HUES64 (cell line): ENCODE measurements around the gene CROCC. TPM values are rescaled to one million over a fixed set of nuclear protein-coding genes. Genes with fewer than 3 reads are reported as not detected.
"Not testable (repeated sequence)": the region's sequence is repeated elsewhere in the genome, so short reads cannot be mapped to it uniquely, and the experiment has no call there.

Experiments used
- H3K27ac ChIP-seq: 2 replicates; pipeline ENCODE4 v1.7.0; 2013; ENCODE audit warnings: low read depth, low read length, inconsistent platforms
- H3K27me3 ChIP-seq: 2 replicates; pipeline ENCODE4 v1.6.1; 2013; ENCODE audit warnings: mild to moderate bottlenecking, low read length; ENCODE audit not compliant: insufficient read depth
- H3K36me3 ChIP-seq: 2 replicates; pipeline ENCODE4 v1.6.1; 2013; ENCODE audit warnings: mild to moderate bottlenecking, low read length; ENCODE audit not compliant: insufficient read depth
- H3K4me1 ChIP-seq: 2 replicates; pipeline ENCODE4 v1.6.1; 2013; ENCODE audit warnings: mild to moderate bottlenecking, low read length, moderate library complexity; ENCODE audit not compliant: insufficient read depth
- H3K4me3 ChIP-seq: 2 replicates; pipeline ENCODE4 v1.5.1; 2013; ENCODE audit warnings: mild to moderate bottlenecking, low read length, moderate library complexity
- H3K9ac ChIP-seq: 2 replicates; pipeline ENCODE4 v1.6.1; 2013; ENCODE audit warnings: mild to moderate bottlenecking, low read depth, low read length
- H3K9me3 ChIP-seq: 2 replicates; pipeline ENCODE4 v1.6.1; 2013; ENCODE audit warnings: low read depth, low read length; ENCODE audit not compliant: insufficient read depth
- WGBS: fragments of 150-250, 120-280 bp; methylation state at CpG from one replicate; pipeline ENCODE4 v1.1.7; 2013; ENCODE audit warnings: missing lambda C conversion rate; 5-methylcytosine and 5-hydroxymethylcytosine counted together
- polyA plus RNA-seq, 2 experiments: library from polyadenylated mRNA; stranded (reverse); fragments of 50-300 nt; gene quantifications; one replicate each; pipeline ENCODE4 v1.2.3, GENCODE V29; 2013

CROCC gene, protein sequence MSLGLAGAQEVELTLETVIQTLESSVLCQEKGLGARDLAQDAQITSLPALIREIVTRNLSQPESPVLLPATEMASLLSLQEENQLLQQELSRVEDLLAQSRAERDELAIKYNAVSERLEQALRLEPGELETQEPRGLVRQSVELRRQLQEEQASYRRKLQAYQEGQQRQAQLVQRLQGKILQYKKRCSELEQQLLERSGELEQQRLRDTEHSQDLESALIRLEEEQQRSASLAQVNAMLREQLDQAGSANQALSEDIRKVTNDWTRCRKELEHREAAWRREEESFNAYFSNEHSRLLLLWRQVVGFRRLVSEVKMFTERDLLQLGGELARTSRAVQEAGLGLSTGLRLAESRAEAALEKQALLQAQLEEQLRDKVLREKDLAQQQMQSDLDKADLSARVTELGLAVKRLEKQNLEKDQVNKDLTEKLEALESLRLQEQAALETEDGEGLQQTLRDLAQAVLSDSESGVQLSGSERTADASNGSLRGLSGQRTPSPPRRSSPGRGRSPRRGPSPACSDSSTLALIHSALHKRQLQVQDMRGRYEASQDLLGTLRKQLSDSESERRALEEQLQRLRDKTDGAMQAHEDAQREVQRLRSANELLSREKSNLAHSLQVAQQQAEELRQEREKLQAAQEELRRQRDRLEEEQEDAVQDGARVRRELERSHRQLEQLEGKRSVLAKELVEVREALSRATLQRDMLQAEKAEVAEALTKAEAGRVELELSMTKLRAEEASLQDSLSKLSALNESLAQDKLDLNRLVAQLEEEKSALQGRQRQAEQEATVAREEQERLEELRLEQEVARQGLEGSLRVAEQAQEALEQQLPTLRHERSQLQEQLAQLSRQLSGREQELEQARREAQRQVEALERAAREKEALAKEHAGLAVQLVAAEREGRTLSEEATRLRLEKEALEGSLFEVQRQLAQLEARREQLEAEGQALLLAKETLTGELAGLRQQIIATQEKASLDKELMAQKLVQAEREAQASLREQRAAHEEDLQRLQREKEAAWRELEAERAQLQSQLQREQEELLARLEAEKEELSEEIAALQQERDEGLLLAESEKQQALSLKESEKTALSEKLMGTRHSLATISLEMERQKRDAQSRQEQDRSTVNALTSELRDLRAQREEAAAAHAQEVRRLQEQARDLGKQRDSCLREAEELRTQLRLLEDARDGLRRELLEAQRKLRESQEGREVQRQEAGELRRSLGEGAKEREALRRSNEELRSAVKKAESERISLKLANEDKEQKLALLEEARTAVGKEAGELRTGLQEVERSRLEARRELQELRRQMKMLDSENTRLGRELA (N-terminal part only)
- 20.0 TPM for polyA plus RNA-seq (2013, experiment 1 of 2)
- 23.8 TPM for polyA plus RNA-seq (2013, experiment 2 of 2)

DNA sequence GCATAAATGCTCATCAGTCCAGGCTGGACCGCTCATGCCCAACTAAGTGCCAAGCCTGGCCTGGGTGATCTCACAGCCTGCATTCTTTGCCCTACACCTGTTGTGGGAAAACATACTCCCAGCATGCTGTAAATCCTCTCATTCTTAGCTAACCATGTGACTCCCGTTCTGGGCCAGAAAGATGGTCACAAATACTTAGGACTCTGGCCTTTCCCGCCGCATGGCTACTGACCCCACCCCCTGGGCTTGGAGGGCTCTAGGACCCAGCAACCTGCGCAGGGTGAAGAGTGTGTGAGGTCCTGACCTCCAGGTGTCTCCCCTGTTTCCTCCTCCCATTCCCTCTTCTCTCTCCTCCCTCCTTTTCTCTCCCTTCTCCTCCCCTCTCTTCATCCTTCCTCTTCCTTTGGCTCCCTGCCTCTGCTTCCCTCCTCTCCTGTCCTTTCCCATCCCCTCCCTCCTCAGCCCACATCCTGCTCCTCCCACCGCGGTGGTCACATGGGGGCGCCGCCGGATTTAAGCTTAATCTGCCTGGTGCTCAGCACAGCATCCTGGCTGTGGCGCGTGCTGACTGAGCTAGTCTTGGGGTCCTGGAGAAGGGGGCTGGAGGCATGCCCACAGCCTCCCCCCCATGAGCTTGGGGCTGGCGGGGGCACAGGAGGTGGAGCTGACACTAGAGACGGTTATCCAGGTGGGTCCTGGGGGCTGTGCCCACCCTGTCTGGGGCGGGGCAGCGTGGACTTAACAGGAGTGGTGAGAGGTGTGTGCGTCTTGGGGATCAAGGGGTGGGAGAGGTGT is at the start of gene CROCC:
TSS of gene CROCC (plus strand) at position 541 of the 795 bp plus-strand sequence. CDS start at position 629, 88 bp downstream.
- H3K4me1 ChIP-seq = peaks cover 6% of the 10 kb centered on the region; the same call in 1 of the 2 replicates
- H3K4me3 ChIP-seq = peak within 1 kb of the TSS; percentile 60
- 14% methylated on average over 17 of the region's 17 CpGs for WGBS
- H3K27me3 ChIP-seq = no peaks in the 10 kb centered on the region
- H3K9ac ChIP-seq = peak within 1 kb of the TSS; percentile 59
- H3K9me3 ChIP-seq = no peaks in the 10 kb centered on the region
- no peaks in the 10 kb centered on the region for H3K36me3 ChIP-seq
- H3K27ac ChIP-seq = peak within 1 kb of the TSS; percentile 43

DNA sequence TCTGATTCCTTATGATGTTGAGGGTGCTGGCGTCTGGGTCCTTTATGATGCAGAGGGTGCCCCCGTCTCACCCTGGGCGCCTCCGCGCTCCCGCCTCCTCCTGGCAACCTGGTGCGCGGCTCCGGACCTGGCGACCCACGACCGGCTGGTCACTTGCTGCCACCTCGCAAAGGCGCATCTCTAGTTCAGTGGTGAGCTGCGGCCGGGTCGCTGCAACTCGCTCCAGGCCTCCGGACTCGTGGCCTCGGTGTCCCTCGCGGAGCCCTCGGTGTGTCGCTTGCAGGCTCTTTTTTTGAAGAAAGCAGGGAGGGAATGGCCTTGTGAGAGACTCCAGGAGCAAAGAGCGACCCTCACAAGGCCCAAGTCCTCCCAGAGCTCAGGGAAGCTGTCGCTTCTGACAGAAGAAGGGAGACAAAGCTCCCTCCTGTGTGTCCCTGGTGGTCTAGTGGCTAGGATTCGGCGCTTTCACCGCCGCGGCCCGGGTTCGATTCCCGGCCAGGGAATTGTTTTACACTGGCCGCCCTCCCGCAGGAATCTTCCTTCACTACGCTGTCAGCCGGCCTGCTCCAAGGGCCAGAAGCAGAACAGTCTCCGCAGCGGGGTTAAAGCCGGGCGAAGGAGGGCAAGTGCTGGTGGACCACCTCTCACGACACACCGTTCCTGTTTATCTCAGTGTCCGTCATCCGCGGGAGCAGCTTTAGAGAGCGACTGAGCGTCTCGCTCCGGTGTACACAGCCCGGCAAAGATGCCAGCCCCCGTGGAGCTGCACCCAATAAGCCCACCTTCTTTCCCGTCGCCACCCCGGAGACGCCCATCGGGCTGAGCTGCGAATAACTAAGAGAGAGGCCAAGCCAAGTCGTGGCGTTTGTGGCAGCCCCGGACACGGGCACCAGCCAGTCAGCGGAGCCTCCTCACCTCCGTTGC is 49.3 kb upstream of the CROCC start:
- not testable (repeated sequence) for H3K27ac ChIP-seq, H3K4me1 ChIP-seq, H3K36me3 ChIP-seq, H3K9me3 ChIP-seq
- H3K9ac ChIP-seq = peak overlapping the region; percentile 0; the same call in 1 of the 2 replicates
- peak overlapping the region; percentile 59 for H3K4me3 ChIP-seq
- peaks cover 35% of the 10 kb centered on the region for H3K27me3 ChIP-seq
- under 1% methylated on average over 52 of the region's 66 CpGs for WGBS

DNA sequence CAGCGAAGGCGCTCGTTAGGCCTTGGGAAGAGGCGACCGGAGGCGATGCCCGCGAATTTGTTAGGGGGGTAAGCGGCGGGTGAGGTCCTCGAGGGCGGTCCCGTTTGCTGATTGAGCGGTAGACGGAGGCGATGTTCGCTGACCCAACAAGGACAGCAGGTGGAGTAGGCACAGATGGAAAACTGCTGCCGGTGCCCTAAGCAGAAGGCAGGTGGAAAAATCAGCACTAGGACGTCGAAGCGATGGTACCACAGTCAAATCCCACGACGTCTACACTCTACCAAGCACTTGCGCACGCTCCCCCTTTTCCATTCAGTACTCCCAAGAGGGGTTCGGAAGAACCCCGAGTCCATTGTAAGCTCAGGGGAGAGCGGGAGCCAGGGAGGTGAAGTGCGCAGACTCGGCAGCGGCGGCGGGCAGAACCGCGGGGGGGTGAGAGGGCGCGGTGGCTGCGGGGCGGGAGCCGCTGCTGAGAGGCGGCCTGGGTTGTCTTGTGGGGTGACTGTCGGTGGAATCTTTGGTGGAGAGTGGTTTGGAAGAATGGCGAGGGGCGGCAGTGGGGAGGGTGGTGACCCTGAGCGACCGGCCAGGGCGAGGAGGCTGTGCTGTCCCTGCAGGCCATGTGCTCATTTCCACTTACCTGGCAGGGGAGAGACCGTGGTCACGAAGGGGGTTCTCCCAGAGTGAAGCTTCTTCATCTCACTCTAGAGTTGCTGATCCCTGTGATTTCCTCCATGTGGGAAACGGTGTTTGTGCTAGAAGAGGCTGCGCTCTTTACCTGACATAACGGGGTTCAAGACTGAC is 48.5 kb upstream of the CROCC start:
- not testable (repeated sequence) for H3K36me3 ChIP-seq, H3K27ac ChIP-seq, H3K9ac ChIP-seq, H3K9me3 ChIP-seq, H3K4me1 ChIP-seq
- 7% methylated on average over 39 of the region's 52 CpGs for WGBS
- Histone ChIP-seq H3K4me3 (peak overlapping the region; percentile 59), H3K27me3 (peaks cover 35% of the 10 kb centered on the region)

GRCh38 chr1:16874968-16875765 is 46.6 kb upstream of the CROCC start:
- peaks cover 35% of the 10 kb centered on the region for H3K27me3 ChIP-seq
- H3K27ac ChIP-seq, H3K9me3 ChIP-seq, H3K9ac ChIP-seq, H3K4me1 ChIP-seq, H3K36me3 ChIP-seq: not testable (repeated sequence)
- peak overlapping the region; percentile 40 for H3K4me3 ChIP-seq
- WGBS = 39% methylated on average over 20 of the region's 35 CpGs

DNA sequence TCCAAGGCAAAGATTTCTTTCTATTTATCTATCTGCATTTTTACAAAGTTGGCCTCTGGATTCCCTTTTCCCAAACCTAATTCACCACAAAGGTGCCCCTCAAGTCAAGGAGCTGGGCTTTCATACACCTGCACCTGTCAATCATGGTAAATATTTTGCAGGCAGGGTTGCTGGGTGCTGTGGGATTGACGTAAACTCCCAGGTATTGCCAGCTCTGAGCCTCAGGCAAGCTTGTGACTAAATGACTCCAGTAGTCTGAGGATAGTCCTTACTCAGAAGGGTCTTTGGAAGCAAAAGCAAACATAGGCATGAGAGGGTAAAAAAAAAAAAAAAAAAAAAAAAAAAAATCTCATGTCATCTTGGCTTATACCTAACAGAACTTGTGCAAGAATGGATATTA is 40.0 kb upstream of the CROCC start:
- not testable (repeated sequence) for H3K9ac ChIP-seq, H3K9me3 ChIP-seq, H3K27ac ChIP-seq, H3K4me1 ChIP-seq, H3K27me3 ChIP-seq, H3K36me3 ChIP-seq, H3K4me3 ChIP-seq
- WGBS = 95% methylated on average over 1 of the region's 1 CpG

GRCh38 chr1:16882986-16883385 is 38.7 kb upstream of the CROCC start:
- H3K9ac ChIP-seq = no peak overlapping the region
- H3K27ac ChIP-seq = no peak overlapping the region
- no peak overlapping the region for H3K4me3 ChIP-seq
- no peaks in the 10 kb centered on the region for H3K9me3 ChIP-seq
- WGBS = 95% methylated on average over 4 of the region's 4 CpGs
- no peaks in the 10 kb centered on the region for H3K27me3 ChIP-seq
- H3K4me1 ChIP-seq = peaks cover 3% of the 10 kb centered on the region; the same call in 1 of the 2 replicates
- no peaks in the 10 kb centered on the region for H3K36me3 ChIP-seq

- WGBS = 95% methylated on average over 5 of the region's 5 CpGs
- H3K4me3 ChIP-seq, H3K36me3 ChIP-seq, H3K4me1 ChIP-seq, H3K9me3 ChIP-seq, H3K9ac ChIP-seq, H3K27me3 ChIP-seq, H3K27ac ChIP-seq: not testable (repeated sequence)
Measured at GRCh38 chr1:16884487-16884886, 37.2 kb upstream of the CROCC start.

DNA sequence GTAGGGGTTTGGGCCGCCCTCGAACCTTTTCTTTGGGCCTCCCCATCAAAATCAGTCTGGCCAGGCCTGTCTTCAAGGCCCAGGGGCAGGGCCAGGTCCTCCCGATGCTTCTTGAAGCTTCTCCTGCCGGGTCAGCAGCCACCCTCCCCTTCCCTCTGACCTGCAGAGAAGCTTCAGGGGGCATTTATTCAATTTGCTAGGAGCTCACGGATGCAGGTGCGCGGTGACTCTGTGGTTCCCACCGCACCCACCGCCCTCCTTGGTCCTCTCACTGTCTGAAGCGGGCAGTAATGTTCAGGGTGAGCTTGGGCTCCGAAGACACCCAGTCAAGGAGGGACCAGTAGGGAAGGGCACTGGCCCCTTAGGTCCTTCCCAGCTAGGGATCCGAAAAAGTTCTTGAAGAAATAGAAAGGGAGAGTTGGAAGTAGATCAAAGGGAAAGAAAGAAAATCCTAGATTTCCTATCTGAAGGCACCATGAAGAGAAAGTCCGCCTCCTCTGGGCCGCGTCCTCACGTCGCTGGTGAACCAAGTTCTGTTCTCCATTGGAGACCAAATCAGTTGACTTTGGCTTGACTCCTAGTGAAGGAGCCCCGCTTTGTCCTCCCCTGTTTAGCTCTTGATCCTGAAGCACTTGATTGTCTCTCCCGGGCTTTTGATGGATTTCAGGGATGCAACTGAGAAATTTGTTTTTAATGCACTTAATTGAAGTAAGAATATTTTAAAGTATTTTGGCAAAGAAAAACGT is 34.7 kb upstream of the CROCC start:
- no peaks in the 10 kb centered on the region for H3K9me3 ChIP-seq
- no peak overlapping the region for H3K4me3 ChIP-seq
- H3K27ac ChIP-seq = no peak overlapping the region
- H3K9ac ChIP-seq = no peak overlapping the region
- H3K36me3 ChIP-seq = no peaks in the 10 kb centered on the region
- no peaks in the 10 kb centered on the region for H3K27me3 ChIP-seq
- H3K4me1 ChIP-seq = peaks cover 6% of the 10 kb centered on the region; the same call in 1 of the 2 replicates
- WGBS = 93% methylated on average over 20 of the region's 20 CpGs
